Ovary (tissue), 9 donors: ENCODE measurements around the gene DAAM1. TPM values are rescaled to one million over a fixed set of nuclear protein-coding genes. Genes with fewer than 3 reads are reported as not detected.

ENCODE experiments used
- DNase-seq, 5 donors: peaks; one replicate each; pipeline ENCODE4 v3.0.0-alpha.2; 2019 to 2020
- H3K27ac ChIP-seq, 2 donors: fragments of 200-600 bp; one replicate each; pipeline versions ENCODE4 v1.5.1 to v1.8.0; 2019 to 2022
- H3K27me3 ChIP-seq: fragments of 200-600 bp; one replicate; pipeline ENCODE4 v1.8.0; 2022
- H3K36me3 ChIP-seq: fragments of 200-600 bp; sonication (generic); one replicate; pipeline ENCODE4 v1.5.1; 2019
- H3K4me1 ChIP-seq: one replicate; pipeline ENCODE4 v1.8.1; 2013; ENCODE audit warnings: mild to moderate bottlenecking, moderate library complexity; ENCODE audit not compliant: insufficient read depth
- H3K4me3 ChIP-seq: fragments of 200-600 bp; sonication (generic); one replicate; pipeline ENCODE4 v1.5.1; 2017
- H3K9me3 ChIP-seq, 2 donors: fragments of 200-600 bp in 1 of 2; sonication (generic) in 1 of 2; one replicate each; pipeline versions ENCODE4 v1.5.1 to v1.8.1; 2013 to 2019; ENCODE audit warnings: mild to moderate bottlenecking in 1 of 2, moderate library complexity in 1 of 2
- CTCF ChIP-seq, 3 donors: fragments of 450-650 bp in 2 of 3; fragments of 200-600 bp in 1 of 3; IDR thresholded peaks; one replicate each; pipeline versions ENCODE4 v1.5.1 to v1.8.0; 2016 to 2022; ENCODE audit warnings: antibody characterized with exemption in 3 of 3, mild to moderate bottlenecking in 1 of 3
- EP300 ChIP-seq: sonication (generic); formaldehyde crosslinking; IDR thresholded peaks from one replicate; pipeline ENCODE4 v1.6.1; 2017; ENCODE audit warnings: antibody characterized with exemption
- POLR2A ChIP-seq: fragments of 450-650 bp; IDR thresholded peaks from one replicate; pipeline ENCODE4 v1.6.1; 2017; ENCODE audit warnings: antibody characterized with exemption, mild to moderate bottlenecking, moderate library complexity
- WGBS, 3 donors: extraction: QIAGEN DNeasy Blood & Tissue Kit in 1 of 3; methylation state at CpG; one replicate each; pipeline versions ENCODE4 v1.1.5 to v1.1.7; 2013 to 2017; 5-methylcytosine and 5-hydroxymethylcytosine counted together
- intact Hi-C, 4 donors: fragments of 100-400 bp; cut with DNase I; formaldehyde crosslinking; loops; one replicate each; pipeline versions ENCODE4 v1.11.0 to v1.15.1; 2022 to 2023
- polyA plus RNA-seq, 2 donors: library from polyadenylated mRNA; stranded (reverse); fragments of 200-250 nt in 1 of 2; fragments of 350-450 nt in 1 of 2; fragmentation: Illumina TruSeq in 1 of 2; extraction: RNeasy Lipid Tissue Mini Kit (QIAGEN cat#74804) in 1 of 2; gene quantifications; one replicate each; pipeline ENCODE4 v1.2.3, GENCODE V29; 2013 to 2014
- total RNA-seq, 7 donors: library from RNA; depleted of rRNA in 2 of 7; stranded (reverse); fragments of >200 nt in 2 of 7; fragmentation: NEBNext Ultra II Directional in 3 of 7; extraction: Animal tissue kit (Norgen Biotek cat#: 25700) in 3 of 7; gene quantifications; one replicate each; pipeline versions ENCODE4 v1.1.0 to v1.2.4, GENCODE V29; 2016 to 2023
- donor health status: DM: no; HTN: no; CAD: no; lungs with moderate emphysema.
- donor health status: DM: no; HTN: no; CAD: no.
- donor health status: Bipolar disorder and iron deficiency.
- donor health status: DM: yes; HTN: yes; CAD: no.
- donor health status: DM: no; HTN: no; CAD: no.
- donor health status: DM: yes; HTN: yes; CAD: no.

Gene DAAM1
- total and polyA plus RNA-seq, 9 donors: 19.0 to 83.3 (median 35.3) TPM

- WGBS, 3 donors: 49 to 67% (median 60%) methylated on average over 2 of the region's 2 CpGs
These were observed 144.3 kb downstream of the DAAM1 start for GRCh38 chr14:59332727-59333126.

GRCh38 chr14:59333235-59333634 lies 144.8 kb downstream of the DAAM1 start:
- no peak for DNase-seq
- H3K9me3 ChIP-seq: no peaks in the 10 kb centered on the region
- no peak for TF ChIP-seq POLR2A
- no peak for TF ChIP-seq EP300
- TF ChIP-seq CTCF (IDR thresholded peaks at IDR 0.05): no peak
- no peak overlapping the region for H3K27ac ChIP-seq
- no peaks in the 10 kb centered on the region for H3K36me3 ChIP-seq
- intact Hi-C loops: loop anchor here in 1 of 4 donors (10.0 kb wide), 1 partner anchor 148 kb away; the partner anchor contains the start of gene DAAM1
- H3K4me1 ChIP-seq: peaks cover 15% of the 10 kb centered on the region
- WGBS, 3 donors: 69 to 72% (median 72%) methylated on average over 2 of the region's 2 CpGs
- H3K27me3 ChIP-seq: no peaks in the 10 kb centered on the region
- H3K4me3 ChIP-seq: no peak overlapping the region

More at GRCh38 chr14:59332727-59333126, 144.3 kb downstream of the DAAM1 start:
- no peak overlapping the region for H3K4me3 ChIP-seq
- peaks cover 15% of the 10 kb centered on the region for H3K4me1 ChIP-seq
- TF ChIP-seq EP300: no peak
- TF ChIP-seq CTCF (IDR thresholded peaks at IDR 0.05): no peak
- no peak for TF ChIP-seq POLR2A
- H3K27ac ChIP-seq: no peak overlapping the region
- intact Hi-C loops: loop anchor here in 1 of 4 donors (10.0 kb wide), 1 partner anchor 148 kb away; the partner anchor contains the start of gene DAAM1
- H3K27me3 ChIP-seq: no peaks in the 10 kb centered on the region
- no peaks in the 10 kb centered on the region for H3K9me3 ChIP-seq
- DNase-seq: no peak
- no peaks in the 10 kb centered on the region for H3K36me3 ChIP-seq

GRCh38 chr14:59333668-59334067 lies 145.2 kb downstream of the DAAM1 start:
- intact Hi-C loops: loop anchor here in 1 of 4 donors (10.0 kb wide), 1 partner anchor 149 kb away; the partner anchor contains the start of gene DAAM1
- Histone ChIP-seq H3K9me3 (no peaks in the 10 kb centered on the region), H3K27me3 (no peaks in the 10 kb centered on the region), H3K27ac (no peak overlapping the region), H3K4me3 (no peak overlapping the region), H3K36me3 (no peaks in the 10 kb centered on the region), H3K4me1 (peaks cover 15% of the 10 kb centered on the region)
- DNase-seq: no peak
- 18 to 35% (median 27%) methylated on average over 1 of the region's 1 CpG for WGBS, 3 donors
- TF ChIP-seq EP300: no peak
- TF ChIP-seq POLR2A: no peak

- Histone ChIP-seq H3K27ac (no peak overlapping the region), H3K9me3 (no peaks in the 10 kb centered on the region), H3K4me3 (no peak overlapping the region), H3K4me1 (peaks cover 15% of the 10 kb centered on the region), H3K27me3 (no peaks in the 10 kb centered on the region), H3K36me3 (no peaks in the 10 kb centered on the region)
- intact Hi-C loops: loop anchor here in 1 of 4 donors (10.0 kb wide), 1 partner anchor 149 kb away; the partner anchor contains the start of gene DAAM1
- WGBS, 3 donors: 83 to 89% (median 89%) methylated on average over 3 of the region's 3 CpGs
- no peak for TF ChIP-seq CTCF (IDR thresholded peaks at IDR 0.05)
- TF ChIP-seq EP300: no peak
- no peak for TF ChIP-seq POLR2A
- DNase-seq: no peak
These were observed 145.8 kb downstream of the DAAM1 start for GRCh38 chr14:59334253-59334652.

GRCh38 chr14:59336098-59336497 lies 147.6 kb downstream of the DAAM1 start:
- Histone ChIP-seq H3K27ac (no peak overlapping the region), H3K27me3 (no peaks in the 10 kb centered on the region), H3K36me3 (no peaks in the 10 kb centered on the region), H3K4me1 (peaks cover 15% of the 10 kb centered on the region), H3K4me3 (no peak overlapping the region), H3K9me3 (no peaks in the 10 kb centered on the region)
- DNase-seq: no peak
- TF ChIP-seq CTCF (IDR thresholded peaks at IDR 0.05) (no peak), POLR2A (no peak), EP300 (no peak)
- intact Hi-C loops: loop anchor here in 1 of 4 donors (10.0 kb wide), 1 partner anchor 151 kb away; the partner anchor contains the start of gene DAAM1
